NCI-H446 (cell line): Measurements from ENCODE around the gene EPB41L1.

Source experiments
- DNase-seq, 2 experiments: peaks; one replicate each; lab custom pipeline; 2025; lab: John Stamatoyannopoulos, UW

Gene EPB41L1

DNA sequence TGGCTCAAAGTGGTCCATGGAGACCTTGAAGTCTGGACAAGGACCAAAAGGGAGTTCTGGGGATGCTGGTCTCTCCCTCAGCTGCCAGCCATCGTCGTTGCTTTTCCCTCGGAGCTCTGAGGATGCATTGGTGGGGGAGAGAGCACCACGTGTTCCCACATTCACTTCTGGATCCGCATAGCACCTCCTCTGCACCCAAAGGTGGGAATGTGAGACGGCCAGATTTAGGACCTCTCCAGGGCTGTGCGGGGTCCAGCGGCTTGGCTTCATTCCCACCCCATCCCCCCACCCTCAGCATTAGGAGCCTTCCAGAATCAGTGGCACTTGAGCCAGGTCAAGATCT is 1.1 kb downstream of the EPB41L1 start:
- DNase-seq: no peak

DNA sequence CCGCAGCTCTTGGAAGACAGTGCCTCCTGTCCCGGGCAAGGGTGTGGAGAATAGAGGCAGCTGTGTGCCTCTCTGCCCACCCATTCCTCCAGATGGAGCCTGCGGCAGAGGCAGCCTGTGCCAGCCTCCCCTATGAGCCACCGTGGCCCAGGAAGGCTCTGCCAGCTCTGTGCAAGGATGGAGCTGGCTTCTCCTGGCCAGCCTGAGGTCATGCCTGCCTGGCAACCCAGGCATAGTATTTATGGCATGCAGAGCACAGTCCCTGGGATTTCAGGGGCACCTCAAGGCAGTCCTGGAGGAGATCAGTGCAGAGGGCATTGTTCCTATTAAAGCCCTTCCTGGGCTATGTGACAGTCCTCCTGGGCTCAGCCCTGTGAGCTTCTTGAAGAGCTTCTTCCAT is 1.5 kb downstream of the EPB41L1 start:
- DNase-seq: peak in 1 of 2 experiments; percentile 36

DNA sequence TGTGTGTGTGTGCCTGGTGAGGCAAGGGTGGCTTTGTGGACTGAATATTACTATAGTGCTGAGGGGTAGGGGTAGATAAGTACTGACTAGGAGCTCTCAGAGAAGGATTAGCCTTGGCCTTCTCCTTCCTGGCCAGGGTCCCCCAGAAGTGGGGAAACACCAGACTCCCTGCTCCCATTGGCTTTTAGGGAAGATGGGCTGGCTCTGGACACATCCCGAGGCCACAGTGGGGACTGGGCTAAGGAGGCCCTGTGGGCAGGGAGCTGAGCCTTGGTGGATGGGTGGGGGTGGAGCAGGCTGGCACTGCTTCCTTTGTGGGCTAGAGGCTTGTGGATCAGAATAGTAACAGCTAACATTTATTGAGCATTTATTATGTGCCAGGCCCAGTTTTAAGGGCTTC is 3.1 kb downstream of the EPB41L1 start:
- DNase-seq: no peak

DNA sequence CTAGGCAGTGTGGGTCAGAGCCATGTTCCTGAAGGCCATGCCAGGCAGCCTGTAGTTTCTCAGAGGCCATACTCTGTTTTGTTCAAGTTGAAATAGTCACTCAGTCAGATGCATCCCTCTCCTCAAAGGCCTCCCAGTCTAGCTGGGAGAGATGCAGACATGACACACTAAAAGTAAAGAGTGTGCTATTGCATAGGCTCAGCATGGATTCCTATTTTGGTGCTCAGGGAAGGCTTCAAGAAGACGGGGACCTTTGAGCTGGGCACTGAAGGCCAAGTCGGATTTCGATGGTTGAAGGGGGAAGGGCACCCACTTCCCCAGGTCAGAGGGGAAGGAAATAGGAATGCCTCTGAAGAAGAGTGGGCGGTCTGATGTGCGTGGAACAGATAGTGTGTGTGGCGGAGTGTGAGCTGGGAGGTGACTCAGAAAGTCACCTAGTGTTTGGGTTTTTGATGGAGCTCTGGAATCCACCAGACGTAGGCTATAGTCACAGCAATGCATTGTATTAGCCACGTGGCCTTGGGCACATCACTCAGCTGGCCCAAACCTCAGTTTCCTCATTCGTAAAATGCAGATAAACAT is 3.7 kb downstream of the EPB41L1 start:
- no peak for DNase-seq

DNA sequence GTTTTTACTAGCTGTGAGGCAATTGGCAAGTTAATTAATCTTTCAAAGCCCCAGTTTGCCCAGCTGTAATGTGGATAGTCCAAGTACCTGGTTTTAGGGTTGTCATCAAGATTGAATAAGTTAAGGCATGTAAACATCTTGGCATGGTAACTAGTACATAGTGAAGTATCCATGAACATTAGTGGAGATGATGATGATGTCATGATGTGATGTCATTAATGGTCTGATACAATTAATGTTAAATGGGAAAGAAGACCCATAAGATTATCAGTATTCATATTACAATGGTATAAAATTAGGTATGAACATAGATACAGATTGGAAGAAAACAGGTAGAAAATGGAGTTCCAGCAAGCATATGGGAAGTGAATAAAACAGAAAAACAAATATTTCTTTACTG is 5.3 kb downstream of the EPB41L1 start:
- no peak for DNase-seq

DNA sequence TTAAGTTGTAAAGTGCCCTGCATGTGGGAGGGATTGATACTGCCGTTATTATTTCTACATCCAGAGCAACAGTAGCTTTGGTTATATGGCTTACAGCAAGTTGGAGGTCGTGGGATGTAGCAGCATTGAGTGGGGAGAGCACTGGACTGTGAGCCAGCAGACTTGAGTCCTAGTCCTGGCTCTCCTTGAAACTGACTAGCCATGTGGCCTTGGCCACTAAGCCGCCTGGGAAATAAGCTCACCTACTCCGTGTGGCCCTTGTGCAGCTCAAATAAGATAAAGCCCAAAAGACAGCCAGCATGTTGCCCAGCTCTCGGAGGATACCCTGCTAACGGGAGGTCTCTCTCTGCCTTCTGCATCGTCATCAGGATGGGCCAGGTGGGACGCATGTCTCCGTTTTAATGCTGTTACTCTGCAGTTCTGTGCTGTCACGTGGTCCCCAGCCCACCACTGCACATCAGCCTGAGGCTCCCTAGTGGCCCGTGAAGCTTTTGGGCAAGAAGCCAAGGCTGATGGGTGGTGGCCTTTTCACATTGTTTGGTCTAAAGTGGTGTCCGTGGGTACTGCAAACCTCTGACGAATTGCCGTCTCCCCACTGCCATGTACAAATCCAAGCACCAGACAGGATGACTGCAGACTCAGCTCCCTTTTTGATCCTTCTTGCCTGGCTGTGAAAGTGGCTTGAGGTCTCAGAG is 7.9 kb downstream of the EPB41L1 start:
- no peak for DNase-seq

DNA sequence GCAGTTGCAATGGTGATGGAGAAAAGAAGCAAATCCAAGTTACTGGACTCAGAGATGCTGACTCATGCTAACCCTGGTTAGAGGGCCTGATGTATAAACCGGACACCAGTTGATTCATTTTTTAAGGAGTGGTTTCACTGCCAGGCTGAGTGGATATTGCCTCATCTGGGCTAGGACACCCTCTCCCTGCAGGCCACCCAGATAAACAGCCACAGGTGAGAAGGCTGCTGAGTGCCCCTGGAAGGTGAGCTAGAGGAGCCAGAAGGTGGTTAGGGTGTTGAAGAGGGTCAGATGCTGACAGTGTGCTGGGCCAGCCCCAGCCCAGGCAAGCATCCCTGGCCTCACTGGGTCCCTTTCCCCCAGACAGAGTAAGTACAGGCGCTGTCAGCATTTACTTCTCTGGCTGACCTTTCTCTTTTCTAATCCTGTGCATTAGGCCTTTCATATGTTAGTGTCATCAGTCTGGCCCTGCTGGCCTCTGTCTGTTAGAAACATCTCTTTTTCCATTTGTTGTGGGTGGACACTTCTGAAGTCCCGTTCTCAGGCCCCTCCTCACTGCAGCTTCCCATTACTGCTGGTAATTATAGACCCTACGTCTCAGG is 13.5 kb downstream of the EPB41L1 start:
- no peak for DNase-seq

DNA sequence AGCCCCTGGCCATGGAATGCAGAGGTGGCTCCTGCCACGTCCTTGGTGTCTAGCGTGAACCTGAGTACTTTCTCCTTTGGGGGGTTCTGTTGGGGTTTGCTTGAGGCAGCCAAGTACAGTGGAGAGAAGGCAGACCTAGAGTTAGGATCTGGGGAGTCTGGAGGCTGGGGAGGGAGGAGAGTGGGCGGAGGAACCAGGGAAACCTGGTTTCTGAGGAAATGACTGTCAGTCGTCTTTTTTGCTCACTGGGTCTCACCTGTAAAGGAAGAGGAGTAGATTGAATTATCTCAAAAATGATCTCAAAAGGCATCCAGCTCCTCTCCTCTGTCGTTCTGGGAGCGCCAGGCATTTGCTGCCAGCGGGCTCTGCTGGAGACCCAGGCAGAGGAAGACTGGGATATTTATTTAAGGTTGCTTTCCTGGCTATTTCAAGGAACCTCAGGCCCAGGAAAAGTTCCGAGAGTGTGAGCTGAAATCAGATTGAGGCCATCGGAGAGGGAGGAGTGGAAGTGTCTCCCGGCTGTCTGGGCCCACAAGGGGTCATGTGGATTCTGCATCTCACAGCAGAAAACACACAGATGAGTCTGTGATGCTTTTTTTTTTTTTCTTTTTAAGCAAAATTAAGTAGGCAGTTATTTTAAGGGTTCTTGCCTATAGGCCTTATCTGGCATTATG is 16.1 kb downstream of the EPB41L1 start:
- DNase-seq: no peak

DNA sequence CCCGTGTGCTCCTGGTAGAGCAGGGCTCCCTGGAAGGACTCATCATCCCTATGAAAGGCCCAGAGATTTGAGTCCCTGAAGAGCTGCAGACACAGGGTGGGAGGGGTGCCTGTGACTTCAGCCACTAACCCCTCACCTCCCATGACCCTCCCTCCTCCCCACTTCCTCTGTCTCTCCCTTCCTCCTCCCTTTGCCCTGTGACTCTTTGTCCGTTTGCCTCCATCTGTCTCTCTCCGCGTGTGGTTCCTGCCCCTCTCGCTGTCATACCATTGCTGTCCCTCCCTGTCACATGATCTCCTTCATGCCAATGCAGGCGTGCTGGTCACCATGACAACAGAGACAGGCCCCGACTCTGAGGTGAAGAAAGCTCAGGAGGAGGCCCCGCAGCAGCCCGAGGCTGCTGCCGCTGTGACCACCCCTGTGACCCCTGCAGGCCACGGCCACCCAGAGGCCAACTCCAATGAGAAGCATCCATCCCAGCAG is 19.0 kb downstream of the EPB41L1 start:
- DNase-seq: no peak

DNA sequence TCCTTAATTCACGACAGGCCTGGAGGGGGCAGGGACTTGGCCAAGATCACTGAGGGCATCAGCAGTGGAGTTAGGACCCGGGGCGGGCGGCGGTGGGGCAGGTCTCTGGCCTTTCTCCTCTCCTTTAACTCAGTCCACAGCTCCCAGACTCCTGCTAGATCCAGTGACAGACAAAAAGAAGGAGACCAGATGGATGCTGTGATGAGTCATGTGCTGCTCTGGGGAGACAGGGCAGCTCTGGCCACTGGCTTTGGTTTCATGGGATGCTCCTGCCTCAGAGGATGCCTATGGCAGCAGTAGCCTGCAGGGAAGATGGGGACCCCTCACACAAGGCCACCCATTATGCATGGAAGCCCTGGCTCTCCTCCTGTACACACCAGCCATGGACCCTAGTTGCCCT is 20.5 kb downstream of the EPB41L1 start:
- peak in 1 of 2 experiments; percentile 44 for DNase-seq

DNA sequence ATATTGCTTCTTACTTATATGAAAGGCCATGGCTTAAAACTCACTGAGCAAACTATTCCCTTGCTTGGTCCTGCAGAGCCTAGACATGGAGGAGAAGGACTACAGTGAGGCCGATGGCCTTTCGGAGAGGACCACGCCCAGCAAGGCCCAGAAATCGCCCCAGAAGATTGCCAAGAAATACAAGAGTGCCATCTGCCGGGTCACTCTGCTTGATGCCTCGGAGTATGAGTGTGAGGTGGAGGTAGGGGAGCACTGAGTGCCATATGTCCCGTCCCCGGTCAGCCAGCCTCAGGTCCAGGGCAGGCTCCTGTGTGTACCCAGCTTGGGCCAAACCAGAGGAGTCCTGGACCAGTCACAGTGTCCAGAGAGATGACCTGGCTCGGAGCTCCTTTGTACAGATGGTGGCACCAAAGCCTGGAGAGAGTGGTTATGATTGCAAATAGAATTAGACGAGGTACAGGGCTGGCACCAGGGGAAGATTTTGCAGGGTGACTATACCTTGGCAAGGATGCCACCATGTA is 21.0 kb downstream of the EPB41L1 start:
- peak in 1 of 2 experiments; percentile 58 for DNase-seq

DNA sequence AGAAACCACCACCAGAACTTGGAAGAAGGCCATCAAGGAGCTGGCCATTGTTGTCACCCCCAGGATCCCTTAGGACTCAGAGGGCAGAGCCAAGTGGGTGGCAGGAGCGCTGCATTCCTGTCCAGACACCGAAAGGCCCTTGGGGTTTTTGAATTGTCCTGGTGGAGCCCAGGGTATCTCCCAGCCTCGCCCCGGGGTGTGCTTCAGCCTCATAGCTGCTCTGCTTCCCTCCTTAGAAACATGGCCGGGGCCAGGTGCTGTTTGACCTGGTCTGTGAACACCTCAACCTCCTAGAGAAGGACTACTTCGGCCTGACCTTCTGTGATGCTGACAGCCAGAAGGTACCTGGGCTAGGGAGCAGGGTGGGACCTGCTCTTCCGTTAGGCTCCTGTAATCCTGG is 23.2 kb downstream of the EPB41L1 start:
- DNase-seq: no peak

DNA sequence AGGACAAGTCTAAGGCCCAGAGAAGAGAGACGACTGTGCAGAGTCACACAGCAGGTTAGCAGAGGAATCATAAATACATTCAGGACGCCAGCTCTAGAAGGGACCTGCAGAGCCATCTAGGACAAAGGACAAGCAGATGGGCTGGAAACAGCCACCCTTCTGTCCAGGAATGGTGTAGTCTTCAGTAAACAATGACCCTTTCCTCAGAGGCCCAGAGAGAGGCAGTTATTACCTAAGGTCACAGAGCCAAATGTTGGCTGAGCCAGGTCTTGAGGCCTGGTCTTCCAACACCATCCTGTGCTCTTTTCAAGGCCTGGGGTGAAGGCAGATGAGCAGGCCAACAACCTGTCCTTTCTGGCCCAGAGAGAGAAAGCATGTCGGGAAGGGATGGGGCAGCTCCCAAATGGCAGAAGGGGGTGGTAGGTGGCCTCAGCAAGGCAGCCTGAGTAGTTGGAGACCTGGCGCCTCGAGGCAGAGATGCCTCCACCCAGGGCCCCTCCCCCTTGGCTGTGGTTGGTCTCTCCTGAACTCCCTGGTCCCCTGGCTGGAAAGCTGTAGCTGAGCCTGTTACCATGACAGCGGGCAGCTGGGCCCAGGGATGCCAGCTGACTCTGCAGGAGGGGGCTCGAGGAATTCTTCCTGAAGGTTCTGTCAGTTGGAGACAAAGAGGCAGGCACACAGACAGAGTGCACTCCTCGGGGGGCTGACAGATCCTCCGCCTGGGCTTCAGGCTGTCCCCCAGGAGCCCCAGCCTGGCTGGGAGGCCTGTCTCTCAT is 24.8 kb downstream of the EPB41L1 start:
- DNase-seq: no peak

DNA sequence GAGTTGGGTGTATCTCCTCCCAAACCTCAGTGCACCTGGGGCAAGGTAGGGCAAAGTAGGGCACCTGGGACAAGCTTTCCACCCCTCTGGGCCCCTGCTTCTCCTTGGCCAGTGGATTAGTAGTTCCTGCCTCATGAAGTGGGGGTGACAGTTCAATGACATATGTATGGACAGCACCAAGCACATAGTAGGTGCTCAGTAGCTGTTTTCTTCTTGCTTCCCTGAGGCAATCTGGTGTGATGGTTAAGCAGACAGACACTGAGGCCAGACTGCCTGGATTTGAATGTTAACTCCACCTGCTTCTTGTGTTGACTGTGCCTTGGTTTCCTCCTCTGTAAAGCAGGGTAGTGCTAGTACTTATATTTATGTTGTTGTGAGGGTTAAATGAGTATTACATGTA is 25.8 kb downstream of the EPB41L1 start:
- DNase-seq: no peak

DNA sequence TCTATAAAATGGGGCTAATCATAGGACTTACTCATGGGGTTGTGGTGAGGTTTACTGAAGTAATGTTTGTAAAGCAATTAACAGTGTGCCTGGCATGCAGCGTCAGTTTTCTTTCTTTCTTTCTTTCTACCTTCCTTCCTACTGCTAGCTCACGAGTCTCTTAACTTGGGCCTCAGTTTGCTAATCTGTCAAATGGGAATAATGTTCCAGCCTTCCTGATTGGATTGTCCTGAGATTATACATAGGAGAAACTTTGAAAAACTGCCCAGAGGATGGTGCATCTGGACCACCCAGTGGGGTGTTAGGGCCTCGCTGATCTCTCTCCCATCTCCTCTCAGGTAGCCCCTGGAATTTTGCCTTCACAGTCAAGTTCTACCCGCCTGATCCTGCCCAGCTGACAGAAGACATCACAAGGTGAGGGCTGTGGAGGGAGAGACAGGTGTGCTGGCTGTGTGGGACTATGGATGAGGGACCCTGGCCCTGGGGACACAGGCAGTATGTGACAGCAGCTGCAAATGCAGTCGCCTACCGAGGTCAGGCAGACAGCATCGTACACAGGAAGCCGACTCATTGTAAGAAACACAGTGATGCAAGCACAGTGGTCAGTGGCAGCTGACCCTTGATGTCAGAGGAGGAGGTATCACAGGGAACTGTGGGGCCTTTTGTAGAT is 27.5 kb downstream of the EPB41L1 start:
- no peak for DNase-seq

DNA sequence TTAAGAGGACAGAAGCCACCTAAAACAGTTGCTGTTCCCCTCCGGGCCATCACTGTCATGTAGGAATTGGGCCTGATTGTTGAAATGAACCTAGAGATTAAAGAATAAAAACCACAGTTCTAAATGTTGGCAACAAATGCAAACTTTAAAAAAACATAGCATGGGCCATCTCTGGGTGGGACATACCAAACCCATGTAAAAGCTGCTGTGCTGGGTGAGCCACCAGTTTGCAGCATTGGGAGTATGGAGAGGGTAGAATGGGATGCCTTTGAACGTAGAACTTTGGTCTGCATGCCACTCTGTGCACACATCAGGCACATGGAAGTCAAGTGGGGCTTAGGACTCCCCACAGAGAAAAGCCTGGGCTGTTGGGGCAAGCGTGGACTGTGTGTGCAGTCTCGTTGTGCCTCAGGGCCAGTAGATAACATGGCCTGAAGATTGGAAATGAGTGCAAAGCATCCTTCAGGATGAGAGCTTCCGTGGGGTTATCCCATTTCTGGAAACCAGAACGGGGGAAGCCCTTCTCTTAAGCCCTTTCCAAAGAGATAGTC is 28.1 kb downstream of the EPB41L1 start:
- DNase-seq: no peak

DNA sequence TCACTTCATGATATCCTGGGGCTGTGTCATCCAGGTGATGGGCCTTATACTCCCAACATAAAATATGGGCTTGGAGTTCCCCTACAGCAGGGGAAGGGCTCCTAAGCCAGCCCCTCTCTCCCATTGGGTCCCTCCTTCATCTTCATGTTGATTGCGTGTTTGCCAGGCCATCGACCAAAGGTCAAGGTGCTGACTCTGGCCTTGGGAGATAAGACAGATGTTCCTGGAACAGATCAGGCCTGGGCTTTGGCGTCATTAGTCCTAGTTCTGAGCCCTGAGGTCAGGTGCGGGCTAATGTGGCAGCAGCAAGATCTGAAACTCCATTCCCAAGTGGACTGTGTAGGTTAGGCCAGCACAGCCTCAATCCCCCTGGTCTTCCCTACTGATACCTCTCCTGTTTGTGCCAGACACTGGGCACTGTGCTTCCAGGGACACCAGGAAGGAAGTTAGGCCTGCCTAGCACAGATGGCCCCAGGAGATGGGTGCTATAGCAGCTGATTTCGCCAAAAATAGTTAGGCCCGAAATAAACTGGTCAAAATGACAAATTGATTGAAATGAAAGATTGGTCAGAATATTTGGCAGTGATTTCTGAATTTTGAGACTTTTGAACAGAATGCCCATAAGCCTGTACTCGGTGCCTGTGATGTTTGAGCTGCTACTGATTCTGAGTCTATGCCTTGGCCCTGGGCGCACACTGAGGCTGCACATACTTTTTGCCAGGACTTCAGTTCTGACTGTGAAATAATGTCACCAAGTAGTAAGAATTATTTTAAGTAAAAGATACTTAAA is 28.8 kb downstream of the EPB41L1 start:
- no peak for DNase-seq

DNA sequence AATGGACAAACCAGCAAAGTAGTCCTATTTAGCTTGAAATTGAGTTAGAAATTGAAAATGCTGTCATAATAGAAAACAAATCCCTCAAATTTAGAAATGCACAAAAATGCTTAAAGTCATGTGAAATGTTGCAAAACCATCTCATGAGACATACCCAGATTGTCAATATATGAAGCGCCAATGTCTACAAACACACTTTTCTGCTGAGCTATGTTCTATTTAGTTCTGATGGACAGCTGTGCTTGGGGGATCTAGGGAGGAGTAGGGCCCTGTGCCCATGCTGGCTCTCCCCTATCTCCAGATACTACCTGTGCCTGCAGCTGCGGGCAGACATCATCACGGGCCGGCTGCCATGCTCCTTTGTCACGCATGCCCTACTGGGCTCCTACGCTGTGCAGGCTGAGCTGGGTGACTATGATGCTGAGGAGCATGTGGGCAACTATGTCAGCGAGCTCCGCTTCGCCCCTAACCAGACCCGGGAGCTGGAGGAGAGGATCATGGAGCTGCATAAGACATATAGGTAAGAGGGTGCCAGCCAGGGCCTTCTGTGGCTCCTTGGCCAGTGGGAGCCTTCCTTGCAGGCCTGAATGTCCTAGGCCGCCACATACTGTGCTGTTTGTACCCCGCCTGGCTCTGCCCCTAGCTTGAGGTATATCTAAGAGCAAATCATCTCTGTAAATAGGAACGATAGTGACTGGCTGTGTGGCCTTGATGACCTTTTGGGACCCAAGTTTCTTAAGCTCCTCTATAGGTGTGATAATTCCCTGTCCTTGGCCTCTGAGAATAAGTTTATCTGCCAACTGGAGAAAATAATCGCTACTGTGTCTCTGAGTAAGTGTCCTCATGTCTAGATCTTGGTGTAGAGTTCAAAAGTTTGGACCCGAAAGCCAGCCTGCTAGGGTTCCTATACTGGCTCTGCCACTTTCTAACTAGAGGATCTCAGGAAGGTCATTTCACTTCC is 30.6 kb downstream of the EPB41L1 start:
- no peak for DNase-seq
